H9 (cell line): Measurements from ENCODE around the gene ADCY4. TPM values are rescaled to one million over a fixed set of nuclear protein-coding genes. Genes with fewer than 3 reads are reported as not detected.

ENCODE experiments used
- DNase-seq: peaks from one replicate; pipeline ENCODE4 v3.0.0-alpha.2; 2017
- H2AFZ ChIP-seq: one replicate; pipeline ENCODE4 v1.6.1; 2013; ENCODE audit warnings: mild to moderate bottlenecking, low read length, control low read depth, moderate library complexity
- H2AK5ac ChIP-seq: 2 replicates; pipeline ENCODE4 v1.6.1; 2013; ENCODE audit warnings: low read length, control low read depth, mixed read lengths; ENCODE audit not compliant: insufficient read length
- H2BK120ac ChIP-seq: one replicate; pipeline ENCODE4 v1.6.1; 2013; ENCODE audit warnings: low read depth, mild to moderate bottlenecking, low read length, control low read depth, inconsistent platforms; ENCODE audit not compliant: poor library complexity, severe bottlenecking
- H2BK12ac ChIP-seq: 2 replicates; pipeline ENCODE4 v1.6.1; 2013; ENCODE audit warnings: low read length, control low read depth, mixed read lengths, low read depth; ENCODE audit not compliant: insufficient read length
- H2BK15ac ChIP-seq: 2 replicates; pipeline ENCODE4 v1.6.1; 2013; ENCODE audit warnings: low read depth, low read length, control low read depth
- H2BK20ac ChIP-seq: one replicate; pipeline ENCODE4 v1.6.1; 2013; ENCODE audit warnings: low read depth, mild to moderate bottlenecking, low read length, control low read depth, inconsistent platforms; ENCODE audit not compliant: poor library complexity, severe bottlenecking
- H2BK5ac ChIP-seq: 2 replicates; pipeline ENCODE4 v1.6.1; 2013; ENCODE audit warnings: low read length, control low read depth, mixed read lengths; ENCODE audit not compliant: insufficient read length
- H3K14ac ChIP-seq: 2 replicates; pipeline ENCODE4 v1.6.1; 2013; ENCODE audit warnings: low read length, control low read depth; ENCODE audit not compliant: insufficient read depth
- H3K18ac ChIP-seq: 2 replicates; pipeline ENCODE4 v1.6.1; 2013; ENCODE audit warnings: low read depth, mild to moderate bottlenecking, mixed read lengths, low read length, control low read depth; ENCODE audit not compliant: insufficient read length
- H3K23ac ChIP-seq: 2 replicates; pipeline ENCODE4 v1.6.1; 2013; ENCODE audit warnings: low read length, control low read depth, mixed read lengths, low read depth; ENCODE audit not compliant: insufficient read length
- H3K23me2 ChIP-seq: 2 replicates; pipeline ENCODE4 v1.6.1; 2013; ENCODE audit warnings: low read depth, mild to moderate bottlenecking, mixed read lengths, low read length, control low read depth; ENCODE audit not compliant: insufficient read length, poor library complexity, severe bottlenecking
- H3K27ac ChIP-seq: 2 replicates; pipeline ENCODE4 v1.5.1; 2013; ENCODE audit warnings: low read length, control low read depth, mixed read lengths, low read depth; ENCODE audit not compliant: insufficient read length
- H3K27me3 ChIP-seq: 2 replicates; pipeline ENCODE4 v1.6.1; 2013; ENCODE audit warnings: low read length, control low read depth, inconsistent platforms; ENCODE audit not compliant: insufficient read depth
- H3K4ac ChIP-seq: 2 replicates; pipeline ENCODE4 v1.6.1; 2013; ENCODE audit warnings: low read depth, mild to moderate bottlenecking, control low read depth, inconsistent platforms, low read length, moderate library complexity
- H3K4me1 ChIP-seq: 2 replicates; pipeline ENCODE4 v1.6.1; 2013; ENCODE audit warnings: low read length, control low read depth, inconsistent platforms; ENCODE audit not compliant: insufficient read depth
- H3K4me2 ChIP-seq: 2 replicates; pipeline ENCODE4 v1.6.1; 2013; ENCODE audit warnings: low read length, control low read depth, mixed read lengths; ENCODE audit not compliant: insufficient read length, insufficient read depth
- H3K56ac ChIP-seq: 2 replicates; pipeline ENCODE4 v1.6.1; 2013; ENCODE audit warnings: low read depth, mild to moderate bottlenecking, mixed read lengths, low read length, control low read depth; ENCODE audit not compliant: insufficient read length
- H3K79me1 ChIP-seq: 2 replicates; pipeline ENCODE4 v1.6.1; 2013; ENCODE audit warnings: low read depth, mild to moderate bottlenecking, moderate library complexity, low read length, control low read depth, inconsistent platforms; ENCODE audit not compliant: insufficient read depth, poor library complexity, severe bottlenecking
- H3K79me2 ChIP-seq: 2 replicates; pipeline ENCODE4 v1.6.1; 2013; ENCODE audit warnings: low read length, control low read depth, inconsistent platforms; ENCODE audit not compliant: insufficient read depth
- H3K9ac ChIP-seq: 2 replicates; pipeline ENCODE4 v1.6.1; 2013; ENCODE audit warnings: low read length, control low read depth, mixed read lengths; ENCODE audit not compliant: insufficient read length; ENCODE audit errors: extremely low read depth
- H3K9me3 ChIP-seq: one replicate; pipeline ENCODE4 v1.6.1; 2013; ENCODE audit warnings: low read depth, low read length, inconsistent platforms; ENCODE audit not compliant: control insufficient read depth
- H3T11ph ChIP-seq: one replicate; pipeline ENCODE4 v1.6.1; 2013; ENCODE audit warnings: mild to moderate bottlenecking, low read length, control low read depth, inconsistent platforms
- H4K20me1 ChIP-seq: one replicate; pipeline ENCODE4 v1.6.1; 2013; ENCODE audit not compliant: control insufficient read depth, insufficient read length, insufficient read depth
- H4K5ac ChIP-seq: 2 replicates; pipeline ENCODE4 v1.6.1; 2013; ENCODE audit warnings: low read depth, mild to moderate bottlenecking, mixed read lengths, low read length, control low read depth; ENCODE audit not compliant: insufficient read length
- H4K8ac ChIP-seq: replicated peaks from 2 replicates; pipeline ENCODE4 v1.6.1; 2013; ENCODE audit warnings: low read length, control low read depth, mixed read lengths, low read depth; ENCODE audit not compliant: insufficient read length
- H4K91ac ChIP-seq: 2 replicates; pipeline ENCODE4 v1.6.1; 2013; ENCODE audit warnings: low read depth, mild to moderate bottlenecking, moderate library complexity, mixed read lengths, low read length, control low read depth; ENCODE audit not compliant: insufficient read length
- H3K27ac Mint-ChIP-seq, 3 experiments: 2 replicates in 2 of 3; 3 replicates in 1 of 3; pipeline ENCODE4 v1.8.0; 2020 to 2021; ENCODE audit warnings: mixed read lengths in 3 of 3, mild to moderate bottlenecking in 1 of 3, moderate library complexity in 1 of 3
- H3K27me3 Mint-ChIP-seq: 2 replicates; pipeline ENCODE4 v1.8.0; 2021; ENCODE audit warnings: low read depth, mild to moderate bottlenecking, moderate library complexity, mixed read lengths
- H3K36me3 Mint-ChIP-seq, 3 experiments: 2 replicates in 2 of 3; 3 replicates in 1 of 3; pipeline ENCODE4 v1.8.0; 2020 to 2021; ENCODE audit warnings: low read depth in 3 of 3, mixed read lengths in 3 of 3; ENCODE audit not compliant: insufficient read depth in 1 of 3
- H3K4me1 Mint-ChIP-seq, 2 experiments: 2 replicates each; pipeline ENCODE4 v1.8.0; 2020; ENCODE audit warnings: mixed read lengths in 2 of 2
- H3K4me3 Mint-ChIP-seq, 2 experiments: 2 replicates in 1 of 2; 3 replicates in 1 of 2; pipeline ENCODE4 v1.8.0; 2020 to 2021; ENCODE audit warnings: mild to moderate bottlenecking in 2 of 2, mixed read lengths in 2 of 2, moderate library complexity in 1 of 2
- H3K9me3 Mint-ChIP-seq, 2 experiments: 2 replicates in 1 of 2; 3 replicates in 1 of 2; pipeline ENCODE4 v1.8.0; 2020; ENCODE audit warnings: mild to moderate bottlenecking in 2 of 2, mixed read lengths in 2 of 2, moderate library complexity in 1 of 2
- CTCF ChIP-seq: fragments of 200-600 bp; sonication (generic); conservative IDR thresholded peaks from 3 replicates; pipeline ENCODE4 v1.8.0; 2021; ENCODE audit warnings: antibody characterized with exemption, mild to moderate bottlenecking
- WGBS: extraction: QIAGEN DNeasy Blood & Tissue Kit; methylation state at CpG from one replicate; pipeline ENCODE4 v1.1.7; 2013; ENCODE audit warnings: missing lambda C conversion rate, low lambda C conversion rate, mixed read lengths; ENCODE audit not compliant: insufficient read length; ENCODE audit errors: extremely low coverage; 5-methylcytosine and 5-hydroxymethylcytosine counted together
- total RNA-seq: library from RNA; stranded (reverse); gene quantifications from 2 replicates; pipeline ENCODE4 v1.2.1, GENCODE V29; 2021

Gene ADCY4
- total RNA-seq, 1 experiment from 2014 or later, result 0.09 TPM

GRCh38 chr14:24335461-24336171 is 745 bp upstream of the ADCY4 start:
- Histone ChIP-seq H3K27ac (no peak overlapping the region), H3T11ph (no peak overlapping the region), H3K4me2 (peak overlapping the region; percentile 62), H3K79me2 (no peaks in the 10 kb centered on the region), H3K23ac (no peak overlapping the region), H2BK5ac (no peak overlapping the region), H3K4ac (no peak overlapping the region), H4K5ac (no peak overlapping the region), H4K8ac (no peak overlapping the region), H4K20me1 (no peaks in the 10 kb centered on the region), H3K79me1 (no peaks in the 10 kb centered on the region), H3K27me3 (peaks cover 63% of the 10 kb centered on the region), H3K9me3 (no peaks in the 10 kb centered on the region), H3K18ac (no peak overlapping the region), H2BK12ac (no peak overlapping the region), H3K9ac (no peak overlapping the region), H2BK120ac (no peak overlapping the region), H3K56ac (no peak overlapping the region), H3K23me2 (peaks cover 28% of the 10 kb centered on the region), H2BK15ac (no peak overlapping the region), H2AK5ac (no peak overlapping the region), H2AFZ (no peak overlapping the region), H3K14ac (no peak overlapping the region), H3K4me1 (no peaks in the 10 kb centered on the region; the same call in 1 of the 2 replicates), H4K91ac (no peak overlapping the region), H2BK20ac (no peak overlapping the region)
- no peak for TF ChIP-seq CTCF
- Mint-ChIP-seq H3K4me3 (peak overlapping the region; percentile 59 to 91), H3K27ac (no peak overlapping the region), H3K27me3 (peaks cover 100% of the 10 kb centered on the region), H3K36me3 (no peaks in the 10 kb centered on the region; a peak in 1 of 7 replicates), H3K9me3 (peaks cover 0 to 2% of the 10 kb centered on the region in 2 experiments; a peak in 3 of 5 replicates), H3K4me1 (peaks cover 32 to 38% of the 10 kb centered on the region in 2 experiments)
- DNase-seq, result no peak
- no CpG with 5 or more reads among the region's 12 CpGs for WGBS
